Jurkat, Clone E6-1 (cell line): ENCODE data around the gene SNX2.

ENCODE experiments used
- DNase-seq: peaks from one replicate; pipeline ENCODE4 v3.0.0-alpha.2; 2011; ENCODE audit warnings: low read depth, low spot score
- H3K4me3 ChIP-seq: 2 replicates; pipeline ENCODE4 v1.5.1; 2011; ENCODE audit warnings: mild to moderate bottlenecking, low read length, control low read depth, moderate library complexity

SNX2 gene

GRCh38 chr5:122766130-122766529 is 8.8 kb upstream of the SNX2 start:
- DNase-seq: no peak
- H3K4me3 ChIP-seq: no peak overlapping the region

GRCh38 chr5:122770477-122770876 is 4.4 kb upstream of the SNX2 start:
- DNase-seq: no peak
- no peak overlapping the region for H3K4me3 ChIP-seq

GRCh38 chr5:122772446-122772845 is 2.4 kb upstream of the SNX2 start:
- DNase-seq: no peak
- H3K4me3 ChIP-seq: no peak overlapping the region

- no peak for DNase-seq
- H3K4me3 ChIP-seq: no peak overlapping the region
These were observed 1.3 kb upstream of the SNX2 start for GRCh38 chr5:122773619-122774018.

- peak overlapping the region; percentile 46 for H3K4me3 ChIP-seq
- DNase-seq: no peak
These were observed 390 bp upstream of the SNX2 start for GRCh38 chr5:122774519-122774860.

- no peak for DNase-seq
- peak overlapping the region; percentile 91 for H3K4me3 ChIP-seq
These were observed 966 bp downstream of the SNX2 start for GRCh38 chr5:122775550-122776542.

GRCh38 chr5:122778157-122778556 is 3.3 kb downstream of the SNX2 start:
- H3K4me3 ChIP-seq: no peak overlapping the region
- DNase-seq: no peak

- DNase-seq: no peak
- H3K4me3 ChIP-seq: no peak overlapping the region
These were observed 4.6 kb downstream of the SNX2 start for GRCh38 chr5:122779451-122779850.

- H3K4me3 ChIP-seq: no peak overlapping the region
- DNase-seq: no peak
These were observed 5.4 kb downstream of the SNX2 start for GRCh38 chr5:122780296-122780695.

GRCh38 chr5:122781465-122781864 is 6.6 kb downstream of the SNX2 start:
- no peak overlapping the region for H3K4me3 ChIP-seq
- DNase-seq: no peak

- H3K4me3 ChIP-seq: no peak overlapping the region
- DNase-seq: no peak
These were observed 10.4 kb downstream of the SNX2 start for GRCh38 chr5:122785294-122785693.

GRCh38 chr5:122788371-122788770 is 13.5 kb downstream of the SNX2 start:
- no peak for DNase-seq

GRCh38 chr5:122788996-122789395 is 14.1 kb downstream of the SNX2 start:
- H3K4me3 ChIP-seq: no peak overlapping the region
- no peak for DNase-seq

More at GRCh38 chr5:122788371-122788770, 13.5 kb downstream of the SNX2 start:
- no peak overlapping the region for H3K4me3 ChIP-seq

GRCh38 chr5:122789461-122790171 is 14.7 kb downstream of the SNX2 start:
- no peak for DNase-seq
- no peak overlapping the region for H3K4me3 ChIP-seq

GRCh38 chr5:122790354-122791103 is 15.6 kb downstream of the SNX2 start:
- DNase-seq: no peak

GRCh38 chr5:122805481-122805880 is 30.6 kb downstream of the SNX2 start:
- no peak overlapping the region for H3K4me3 ChIP-seq
- DNase-seq: no peak

More at GRCh38 chr5:122790354-122791103, 15.6 kb downstream of the SNX2 start:
- no peak overlapping the region for H3K4me3 ChIP-seq

- no peak overlapping the region for H3K4me3 ChIP-seq
These were observed 35.5 kb downstream of the SNX2 start for GRCh38 chr5:122810405-122810804.

GRCh38 chr5:122815218-122815767 is 40.4 kb downstream of the SNX2 start:
- DNase-seq: no peak

More at GRCh38 chr5:122810405-122810804, 35.5 kb downstream of the SNX2 start:
- DNase-seq: no peak

GRCh38 chr5:122816756-122817155 is 41.9 kb downstream of the SNX2 start:
- DNase-seq: no peak
- no peak overlapping the region for H3K4me3 ChIP-seq

More at GRCh38 chr5:122815218-122815767, 40.4 kb downstream of the SNX2 start:
- H3K4me3 ChIP-seq: no peak overlapping the region
